Right lung (tissue), 5 donors: ENCODE results near the gene C1orf216. TPM values are rescaled to one million over a fixed set of nuclear protein-coding genes. Genes with fewer than 3 reads are reported as not detected.
A peak's percentile ranks its signal among the peaks of the same experiment; 100 is the strongest.
"Not testable (repeated sequence)": the region's sequence is repeated elsewhere in the genome, so short reads cannot be mapped to it uniquely, and the experiment has no call there.

ENCODE experiments used
- DNase-seq, 2 donors: peaks; one replicate each; pipeline ENCODE4 v3.0.0-alpha.2; 2013
- polyA plus RNA-seq, 5 donors: library from polyadenylated mRNA; unstranded; fragments of 120-200 nt; gene quantifications; one replicate each; pipeline versions ENCODE4 v1.2.1 to v1.2.3, GENCODE V29; 2013; ENCODE audit warnings: inconsistent platforms in 1 of 5, low replicate concordance in 1 of 5; ENCODE audit not compliant: insufficient read length in 5 of 5, insufficient read depth in 1 of 5

The C1orf216 gene
- polyA plus RNA-seq, 5 donors: 11.2 to 14.1 (median 12.6) TPM

DNA sequence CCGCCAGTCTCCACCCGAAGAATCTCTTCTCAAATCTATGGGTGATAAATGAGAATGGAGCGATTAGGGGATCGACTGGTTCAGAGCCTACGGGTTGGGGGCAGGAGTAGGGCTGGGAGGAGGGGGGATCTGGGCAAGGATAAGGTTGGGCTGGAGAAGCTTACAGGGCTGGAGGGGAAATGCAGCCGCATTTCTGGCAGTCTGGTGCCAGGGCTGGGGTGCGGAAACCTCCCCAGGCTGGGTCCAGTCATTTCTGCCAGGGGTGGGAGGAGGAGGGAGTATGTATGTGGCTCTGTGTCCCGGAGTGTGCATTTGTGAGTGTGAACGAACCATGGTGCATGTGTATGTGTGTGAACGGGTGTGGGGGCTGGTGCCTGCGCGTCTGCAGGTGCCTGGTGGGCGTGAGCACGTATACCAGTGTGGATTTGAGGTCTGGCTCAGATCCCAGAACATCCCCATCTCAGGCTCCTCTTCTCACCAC, 10.2 kb downstream of the C1orf216 start:
- no peak for DNase-seq

GRCh38 chr1:35707601-35708440, 10.9 kb downstream of the C1orf216 start:
- peak in 1 of 2 donors; percentile 10 for DNase-seq

DNA sequence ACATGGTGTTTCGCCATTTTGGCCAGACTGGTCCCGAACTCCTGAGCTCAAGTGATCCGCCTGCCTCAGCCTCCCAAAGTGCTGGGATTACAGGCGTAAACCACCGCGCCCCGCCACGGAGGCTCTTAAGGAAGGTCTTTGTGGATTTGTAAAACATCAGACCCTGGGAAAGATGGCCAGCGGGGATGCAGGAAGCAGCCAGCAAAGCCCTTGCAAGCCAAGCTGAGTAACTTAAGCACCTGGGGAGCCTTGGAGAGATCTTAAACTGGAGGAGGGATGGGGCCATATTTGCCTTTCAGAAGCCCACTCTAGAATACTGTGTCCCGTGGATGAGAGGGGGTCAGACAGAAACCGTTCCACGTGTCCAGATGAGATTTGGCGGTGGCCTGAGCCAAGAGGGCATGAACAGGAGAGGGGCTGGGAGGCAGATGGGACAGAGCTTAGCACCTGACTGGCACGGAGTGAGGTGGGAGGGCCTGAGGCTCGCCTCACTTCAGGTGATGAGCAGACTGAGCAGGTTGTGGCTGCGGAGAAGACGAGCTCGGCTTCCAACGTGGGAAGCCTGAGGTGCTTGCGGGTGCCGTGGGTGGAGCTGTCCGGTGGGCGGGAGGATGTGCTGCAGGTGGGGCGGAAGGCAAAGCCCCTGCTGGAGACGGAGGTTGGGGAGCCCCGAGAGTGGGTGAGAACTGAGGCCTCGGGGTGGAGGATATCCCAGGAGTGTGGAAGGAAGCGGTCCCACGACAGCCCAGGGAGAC, 11.7 kb downstream of the C1orf216 start:
- no peak for DNase-seq

- DNase-seq: no peak
Measured at GRCh38 chr1:35702508-35702907, 16.2 kb downstream of the C1orf216 start.

GRCh38 chr1:35699152-35699551, 19.5 kb downstream of the C1orf216 start:
- DNase-seq: not testable (repeated sequence)

DNA sequence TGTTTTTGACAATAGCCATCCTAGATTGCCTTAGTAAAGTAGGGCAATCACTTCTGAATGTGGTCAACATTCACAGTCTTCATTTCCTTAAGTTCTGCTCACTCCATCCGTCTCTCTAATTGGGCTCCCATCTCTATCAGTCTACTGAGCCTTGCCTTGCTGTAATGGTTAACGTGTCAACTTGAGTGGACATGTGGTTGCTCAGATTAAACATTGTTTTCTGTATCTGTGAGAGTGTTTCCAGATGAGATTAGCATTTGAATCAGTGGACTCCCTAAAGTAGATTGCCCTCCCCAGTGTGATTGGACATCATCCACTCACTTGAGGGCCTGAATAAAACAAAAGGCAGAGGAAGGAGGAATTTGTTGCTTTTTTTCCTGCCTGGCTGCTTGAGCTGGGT, 26.4 kb downstream of the C1orf216 start:
- no peak for DNase-seq

GRCh38 chr1:35691571-35692220, 27.0 kb downstream of the C1orf216 start:
- no peak for DNase-seq

DNA sequence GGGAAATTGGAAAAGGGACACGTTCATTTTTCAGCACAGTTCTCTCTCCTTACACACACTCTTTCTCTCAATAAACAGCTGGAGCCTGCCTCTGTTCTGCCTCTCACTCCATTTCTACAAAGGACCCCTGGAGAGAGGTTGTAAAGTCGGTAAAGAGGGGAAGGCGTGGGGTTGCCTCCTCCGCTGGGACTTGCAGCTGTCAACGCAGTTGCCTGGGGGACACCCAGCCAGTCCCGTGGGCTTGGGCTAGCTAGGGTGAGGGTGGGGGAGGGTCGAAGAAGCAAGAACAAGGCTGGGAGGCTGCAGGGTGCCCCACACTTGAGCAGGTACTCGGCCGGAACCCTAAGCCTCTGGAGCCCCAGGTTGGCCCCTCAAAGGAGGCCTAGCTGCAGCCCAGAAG, 27.6 kb downstream of the C1orf216 start:
- DNase-seq: no peak

- DNase-seq: not testable (repeated sequence)
Measured at GRCh38 chr1:35690103-35690502, 28.6 kb downstream of the C1orf216 start.

DNA sequence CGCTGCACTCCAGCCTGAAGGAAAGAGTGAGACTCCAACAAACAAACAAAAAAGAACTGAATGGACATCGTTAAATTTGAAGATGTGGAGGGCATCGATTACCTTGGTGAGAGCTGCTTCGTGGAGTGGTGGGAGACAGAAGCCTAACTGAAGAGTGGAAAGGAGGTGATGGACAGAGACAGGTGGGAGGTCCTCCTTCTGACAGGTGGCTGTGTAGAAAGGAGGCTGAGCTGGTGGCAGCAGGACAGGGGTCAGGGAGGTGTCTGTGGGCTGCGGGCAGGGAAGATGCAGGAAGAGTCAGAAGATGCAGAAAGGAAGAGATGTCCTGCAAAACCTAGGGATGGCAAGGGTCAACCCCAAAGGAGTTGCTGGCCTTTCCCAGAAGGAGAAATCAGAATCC, 30.5 kb downstream of the C1orf216 start:
- DNase-seq: no peak

DNA sequence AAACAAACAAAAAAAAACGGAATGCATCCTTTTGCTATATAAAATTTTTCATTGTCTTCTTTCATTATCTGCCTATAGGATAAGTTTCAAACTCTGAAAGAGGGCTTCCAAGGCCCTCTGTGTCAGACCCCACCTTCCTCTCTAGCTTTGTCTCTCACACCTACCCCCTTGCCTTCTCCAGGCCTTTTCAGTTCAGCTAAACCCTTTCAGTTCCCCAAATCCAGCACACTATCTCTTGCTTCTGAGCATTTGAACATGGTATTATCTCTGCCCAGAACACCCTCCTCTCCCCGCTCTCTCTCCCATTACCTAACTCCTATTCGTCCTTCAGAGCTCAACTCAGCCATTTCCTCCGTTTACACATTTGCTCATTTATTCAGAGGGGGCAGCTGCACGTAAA, 35.7 kb downstream of the C1orf216 start:
- DNase-seq: no peak

GRCh38 chr1:35680271-35680670, 38.4 kb downstream of the C1orf216 start:
- no peak for DNase-seq

GRCh38 chr1:35675773-35676172, 42.9 kb downstream of the C1orf216 start:
- no peak for DNase-seq

- no peak for DNase-seq
Measured at GRCh38 chr1:35674111-35674510, 44.6 kb downstream of the C1orf216 start.

DNA sequence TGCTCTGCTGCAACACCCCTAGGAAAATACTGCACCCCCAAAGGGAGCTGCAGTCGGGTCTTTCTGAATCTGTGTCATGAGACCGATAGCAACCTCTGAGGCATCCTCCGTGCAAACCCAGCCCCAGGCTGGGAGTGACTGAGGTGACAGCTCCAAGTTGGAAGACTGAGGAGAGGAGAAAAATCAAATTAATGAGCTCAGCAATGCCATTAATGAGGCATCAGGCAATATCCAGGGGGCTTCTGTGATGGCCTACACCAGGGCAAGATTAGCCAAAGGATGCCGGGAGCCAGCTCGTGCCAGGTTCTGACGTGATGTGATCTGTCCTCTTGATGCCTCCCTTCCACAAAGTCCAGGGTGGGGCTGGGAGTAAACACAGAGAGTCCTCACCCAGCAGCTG, 46.6 kb downstream of the C1orf216 start:
- no peak for DNase-seq

DNA sequence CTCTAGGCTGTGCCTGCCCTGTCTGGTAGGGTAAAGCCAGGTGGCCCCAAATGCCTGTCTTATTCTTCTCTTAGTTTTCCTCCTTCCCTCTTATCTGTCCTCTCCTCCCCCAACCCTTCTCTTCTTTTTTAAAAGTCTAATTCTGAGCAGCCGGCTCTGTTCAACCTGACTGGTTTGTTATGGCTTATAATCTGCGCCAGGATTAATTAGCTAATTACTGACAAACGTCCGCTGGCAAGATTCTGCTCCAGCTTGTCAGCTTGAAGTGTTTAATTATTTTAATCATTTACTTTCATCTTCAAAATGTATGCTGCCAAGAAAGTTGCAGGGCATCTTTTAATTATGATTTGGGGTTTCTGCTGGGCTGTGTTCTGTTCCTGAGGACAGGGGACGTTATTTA, 50.2 kb downstream of the C1orf216 start:
- DNase-seq: no peak

DNA sequence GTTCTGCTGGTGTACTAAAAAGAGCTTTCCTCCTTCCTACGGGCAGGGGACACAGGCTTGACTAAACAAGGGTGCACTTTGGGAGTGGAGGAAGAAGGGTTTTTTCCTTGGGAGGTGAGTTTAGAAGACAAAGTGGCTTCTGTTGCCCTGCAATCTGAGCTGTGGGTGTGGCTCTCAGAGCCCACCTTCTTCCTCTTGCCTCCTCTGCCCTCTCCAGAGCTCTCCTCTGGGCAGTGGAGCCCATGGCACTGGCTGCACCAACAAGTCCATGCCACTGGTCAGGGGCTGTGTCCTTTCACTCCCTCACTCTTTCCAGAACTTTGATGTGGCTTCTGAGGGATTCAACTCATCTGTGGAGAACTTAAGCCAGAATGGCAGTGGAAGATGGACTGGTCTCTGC, 51.8 kb downstream of the C1orf216 start:
- no peak for DNase-seq

GRCh38 chr1:35666216-35666615, 52.5 kb downstream of the C1orf216 start:
- no peak for DNase-seq
